Femur (tissue), 1 donor: Measurements from ENCODE around the gene FREM1.

Experiments
- DNase-seq: peaks from one replicate; pipeline ENCODE4 v3.0.0-alpha.2; 2017

Gene FREM1

DNA sequence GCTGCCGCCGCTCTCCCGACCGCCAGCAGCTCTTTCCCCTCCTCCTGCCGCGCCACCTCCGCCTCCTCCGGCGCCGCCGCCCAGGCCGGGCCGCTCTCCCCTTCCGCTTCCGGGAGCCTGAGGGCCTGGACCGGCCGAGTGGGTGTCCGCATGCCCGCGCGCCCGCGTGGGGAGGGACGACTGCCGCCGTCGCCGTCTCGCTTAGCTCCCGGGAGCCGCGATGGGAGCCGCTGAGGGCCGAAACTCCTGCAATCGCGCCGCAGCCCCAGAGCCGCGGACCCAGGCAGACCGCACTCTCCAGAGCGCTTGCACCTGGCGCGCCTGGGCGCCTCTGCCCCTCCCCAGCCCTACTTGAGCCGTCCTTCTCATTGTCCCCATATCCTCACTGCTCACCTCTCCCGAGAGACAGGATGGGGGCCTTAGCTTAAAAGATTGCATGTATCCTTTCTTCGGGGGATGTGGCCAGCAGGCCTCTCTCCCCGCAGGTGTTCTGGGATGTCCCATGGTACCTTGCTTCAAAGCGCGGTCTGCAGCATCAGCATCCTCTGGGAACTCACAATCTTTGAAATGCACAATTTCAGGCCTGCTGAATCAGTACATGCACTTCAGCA is 216.9 kb downstream of the FREM1 start, which contains the start of gene ZDHHC21:
Gene ZDHHC21, minus strand, starts transcription at position 182 of the 611 bp plus-strand sequence. CDS start 19,092 bp downstream, outside the sequence.
- DNase-seq: peak; percentile 78

DNA sequence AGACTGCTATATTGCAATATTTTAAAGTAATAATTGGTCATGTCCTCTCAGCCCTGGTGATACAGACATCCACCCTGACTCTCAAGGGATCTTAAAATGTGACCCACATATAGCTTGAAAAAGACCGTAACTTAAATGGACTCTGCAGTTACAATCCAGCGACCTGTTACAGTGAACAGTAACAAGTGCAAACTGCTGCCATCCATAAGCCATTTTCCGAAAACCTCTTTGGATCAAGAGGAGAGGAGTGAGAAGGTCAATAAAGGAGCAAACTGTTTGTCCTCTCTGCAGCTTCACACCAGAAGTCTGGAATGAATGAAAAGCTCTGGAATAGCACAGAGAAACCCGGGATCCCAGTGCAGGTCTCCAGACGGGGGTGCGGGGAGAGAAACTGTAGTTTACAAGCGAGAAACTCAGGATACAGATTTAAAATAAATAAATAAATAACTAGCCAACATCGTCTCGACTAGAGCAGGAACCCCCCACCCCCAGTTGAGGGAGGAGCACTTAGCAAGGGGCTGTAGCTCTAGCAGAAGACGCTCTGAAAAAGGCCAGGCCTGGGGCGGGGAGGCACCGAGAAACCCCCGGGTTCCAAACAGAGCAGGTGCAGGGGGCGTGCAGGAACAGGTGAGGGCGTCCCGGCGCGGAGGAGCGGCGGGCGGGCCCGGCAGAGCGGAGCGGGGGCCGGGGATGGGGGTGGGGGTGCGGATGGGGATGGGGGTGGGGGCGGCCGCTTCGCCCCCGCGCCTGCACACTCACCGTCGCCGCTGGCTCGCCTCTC is 217.6 kb downstream of the FREM1 start:
- peak; percentile 50 for DNase-seq

DNA sequence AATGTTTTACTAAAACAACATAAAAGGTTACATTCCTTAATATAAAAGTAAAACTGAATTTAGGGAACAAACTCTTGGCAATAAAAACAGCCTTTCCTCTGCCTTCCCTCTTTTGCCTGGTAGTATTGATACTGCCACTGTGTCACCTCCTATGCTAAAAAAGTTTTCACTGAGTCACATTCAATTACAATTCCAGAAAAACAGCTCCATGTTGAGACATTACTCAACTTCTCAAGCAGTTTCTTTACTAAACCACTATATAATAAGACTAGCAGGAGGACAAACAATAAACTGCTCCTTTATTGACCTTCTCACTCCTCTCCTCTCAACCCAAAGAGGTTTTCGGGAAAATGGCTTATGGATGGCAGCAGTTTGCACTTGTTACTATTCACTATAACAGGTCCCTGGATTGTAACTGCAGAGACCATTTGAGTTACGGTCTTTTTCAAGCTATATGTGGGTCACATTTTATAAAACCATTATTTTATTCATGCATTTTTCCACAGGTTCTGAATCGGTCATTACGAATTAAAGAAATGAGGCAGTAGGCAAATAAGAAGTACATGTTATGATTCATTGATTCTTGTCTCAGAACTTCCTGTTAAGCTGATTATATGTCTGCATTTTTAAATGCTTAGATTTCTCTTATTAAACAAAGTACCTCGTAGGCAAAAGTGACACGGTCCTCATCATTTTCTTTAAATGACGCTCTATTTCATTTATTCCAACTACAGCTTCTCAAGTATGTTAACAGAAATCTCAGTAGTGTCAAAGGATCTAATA is 219.1 kb downstream of the FREM1 start:
- DNase-seq: no peak

DNA sequence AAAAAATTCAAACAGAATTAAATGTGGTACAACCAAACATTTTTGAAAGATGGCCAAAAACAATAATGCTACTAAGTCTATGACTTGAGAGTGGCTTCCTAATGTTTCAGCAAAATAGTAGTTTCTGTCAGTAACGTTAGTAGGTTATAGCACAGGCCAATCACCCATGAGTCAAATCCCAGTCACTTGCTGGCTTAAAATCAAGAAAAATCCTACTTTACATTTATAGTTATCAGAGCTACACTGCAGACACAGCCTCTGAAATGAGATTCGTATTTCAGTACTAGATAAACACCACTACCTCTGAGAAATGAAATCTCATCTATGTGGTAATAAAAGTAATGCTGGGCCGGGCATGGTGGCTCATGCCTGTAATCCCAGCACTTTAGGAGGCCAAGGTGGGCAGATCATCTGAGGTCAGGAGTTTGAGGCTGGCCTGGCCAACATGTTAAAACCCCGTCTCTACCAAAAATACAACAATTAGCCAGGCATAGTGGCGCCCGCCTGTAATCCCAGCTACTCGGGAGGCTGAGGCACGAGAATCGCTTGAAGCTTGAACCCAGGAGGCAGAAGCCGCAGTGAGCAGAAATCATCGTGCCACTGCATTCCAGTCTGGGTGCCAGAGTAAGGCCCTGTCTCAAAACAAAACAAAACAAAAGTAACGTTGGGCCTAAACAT is 223.0 kb downstream of the FREM1 start:
- no peak for DNase-seq

DNA sequence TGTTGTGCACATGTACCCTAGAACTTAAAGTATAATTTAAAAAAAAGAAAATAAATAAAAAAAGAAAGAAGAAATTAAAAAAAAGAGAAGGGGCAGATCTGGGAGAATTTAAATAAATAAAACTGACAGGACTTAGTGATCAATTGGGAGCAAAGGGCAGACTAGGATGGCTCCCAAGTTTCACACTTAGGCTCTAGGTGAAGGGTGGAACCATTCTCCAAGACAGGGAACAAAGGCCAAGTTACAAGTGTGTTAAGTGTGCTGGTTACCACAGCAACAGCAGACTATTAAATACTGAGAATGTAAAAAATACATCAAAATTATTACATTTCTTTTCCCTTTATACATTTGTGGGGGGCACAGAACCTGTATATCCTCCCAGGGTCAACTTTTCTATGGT is 224.1 kb downstream of the FREM1 start:
- DNase-seq: no peak
